CD1c-positive myeloid dendritic cell (primary cell): ENCODE results near the gene APBA2.

Experiments used
- DNase-seq: peaks from one replicate; pipeline ENCODE4 v3.0.0-alpha.2; 2016; ENCODE audit errors: extremely low spot score

APBA2 gene

GRCh38 chr15:29102911-29103823, 217.4 kb downstream of the APBA2 start:
- DNase-seq = peak; percentile 3

DNA sequence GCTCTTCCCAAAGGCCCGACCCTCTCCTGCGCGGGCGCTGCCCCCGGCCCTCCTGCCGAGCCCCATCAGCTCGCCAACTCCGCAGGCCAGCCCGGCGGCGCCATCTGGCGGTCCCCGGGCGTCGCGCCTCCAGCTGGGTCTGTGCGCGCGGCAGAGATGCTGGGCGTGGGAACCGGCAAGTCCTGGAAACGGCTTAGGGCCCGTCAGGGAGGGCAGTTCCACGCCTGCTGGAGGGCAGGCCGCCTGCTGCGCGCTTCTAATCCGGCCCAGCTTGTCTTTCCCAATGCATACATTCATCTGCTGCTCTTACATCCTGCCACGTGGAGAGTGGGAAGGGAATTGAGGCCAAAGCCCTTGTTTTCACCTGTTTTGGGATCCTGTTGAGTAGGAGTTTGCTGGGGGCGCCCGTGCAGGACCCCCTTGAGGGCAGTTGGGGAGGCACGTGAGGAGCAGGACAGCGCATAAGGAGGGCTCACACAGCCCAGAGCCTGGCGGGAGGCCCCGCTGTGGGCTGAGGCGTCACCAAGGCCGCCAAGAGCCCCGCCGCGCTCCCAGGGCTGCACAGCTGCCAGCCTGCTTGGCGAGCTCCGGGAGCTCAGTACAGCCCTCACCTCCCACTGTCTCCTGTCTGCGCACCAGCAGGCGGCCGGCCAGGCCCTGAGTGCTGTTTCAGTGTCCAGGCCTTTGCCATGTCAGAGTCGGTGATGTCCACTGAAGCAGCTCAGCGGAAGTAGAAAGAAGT, 218.2 kb downstream of the APBA2 start:
- DNase-seq = peak; percentile 54

GRCh38 chr15:29104566-29104880, 218.7 kb downstream of the APBA2 start:
- no peak for DNase-seq

GRCh38 chr15:29105151-29105854, 219.5 kb downstream of the APBA2 start:
- no peak for DNase-seq

GRCh38 chr15:29106116-29106515, 220.3 kb downstream of the APBA2 start:
- DNase-seq = no peak

DNA sequence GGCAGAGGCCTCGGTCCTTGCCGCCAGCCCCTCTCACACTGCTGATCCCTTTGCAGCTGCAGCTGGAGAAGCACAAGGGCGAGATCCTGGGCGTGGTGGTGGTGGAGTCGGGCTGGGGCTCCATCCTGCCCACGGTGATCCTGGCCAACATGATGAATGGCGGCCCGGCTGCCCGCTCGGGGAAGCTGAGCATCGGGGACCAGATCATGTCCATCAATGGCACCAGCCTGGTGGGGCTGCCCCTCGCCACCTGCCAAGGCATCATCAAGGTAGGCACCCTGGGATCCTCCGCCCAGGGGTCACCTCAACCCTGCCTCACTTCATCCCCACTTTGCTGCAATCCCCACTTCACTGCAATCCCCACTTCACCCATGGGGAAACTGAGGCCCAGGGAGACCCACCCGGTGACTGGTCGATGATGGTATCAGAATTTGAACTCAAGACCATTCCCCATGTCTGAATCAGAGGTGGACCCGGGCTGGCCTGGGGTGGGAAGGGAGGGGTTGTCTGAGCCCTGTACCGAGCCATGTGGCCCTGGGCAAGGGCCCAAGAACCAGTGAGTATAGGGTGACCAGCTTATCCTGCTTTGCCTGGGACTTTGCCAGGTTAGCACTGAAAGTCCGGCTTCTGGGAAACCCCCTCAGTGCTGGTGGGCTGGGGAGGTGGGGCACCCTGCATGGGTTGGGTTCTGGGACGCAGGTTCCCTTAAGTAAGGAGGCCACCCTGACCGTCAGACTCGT, 220.9 kb downstream of the APBA2 start:
- no peak for DNase-seq

DNA sequence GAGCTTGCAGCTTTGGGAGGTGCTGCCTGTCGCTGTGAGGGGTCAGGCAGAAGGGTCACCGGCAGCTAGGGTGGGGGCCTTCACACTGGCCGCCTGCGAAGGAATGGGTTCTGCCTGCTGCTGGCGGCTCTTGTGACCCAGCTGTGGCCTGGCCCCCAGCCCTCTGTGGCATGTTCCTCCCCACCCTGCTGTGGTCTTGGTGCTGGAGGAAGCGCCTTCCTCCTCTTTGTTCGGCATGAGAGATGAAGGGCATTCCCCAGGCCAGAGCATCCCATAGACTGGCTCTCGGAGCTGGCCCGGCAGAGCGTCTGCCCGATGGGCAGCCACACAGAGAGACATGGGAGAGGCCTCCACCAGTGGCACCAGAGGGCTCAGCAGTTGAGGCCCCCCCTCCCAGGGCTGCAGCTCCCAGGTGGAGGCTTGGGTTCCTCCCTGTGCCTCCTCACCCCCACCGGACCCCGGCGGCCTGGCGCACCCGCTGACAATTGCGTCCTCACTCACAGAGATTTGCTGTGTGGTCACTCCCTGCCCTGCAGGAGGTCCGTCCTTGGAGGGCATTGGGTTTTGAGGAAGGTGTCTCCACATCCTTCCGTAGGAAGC, 221.6 kb downstream of the APBA2 start:
- no peak for DNase-seq

DNA sequence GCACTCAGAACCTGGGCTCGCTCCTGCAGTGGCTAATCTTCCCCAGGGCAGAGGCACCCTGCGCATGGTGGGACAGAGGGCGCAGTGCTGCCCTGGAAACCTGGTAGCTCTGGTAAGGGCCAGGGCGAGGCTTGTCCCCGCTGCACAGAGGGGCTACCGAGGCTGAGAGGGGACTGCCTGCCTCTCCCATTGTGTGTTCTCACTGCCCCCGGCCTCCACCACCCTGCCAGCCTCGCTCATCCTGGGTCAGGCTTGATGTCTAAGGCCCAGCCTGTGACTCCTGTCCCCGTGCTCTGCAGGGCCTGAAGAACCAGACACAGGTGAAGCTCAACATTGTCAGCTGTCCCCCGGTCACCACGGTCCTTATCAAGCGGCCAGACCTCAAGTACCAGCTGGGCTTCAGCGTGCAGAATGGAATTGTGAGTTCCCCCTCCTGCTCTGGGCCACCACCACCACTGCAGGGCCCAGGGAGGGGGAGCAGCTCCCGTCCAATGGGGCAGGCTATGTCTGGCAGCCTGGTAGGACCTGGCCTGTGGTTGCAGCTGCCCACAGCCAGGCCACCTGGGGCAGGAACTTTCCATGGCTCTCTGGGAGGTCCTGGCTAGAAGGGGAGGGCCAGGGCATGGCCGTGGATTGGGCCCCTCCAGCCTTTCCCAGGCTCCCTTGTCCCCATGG, 222.3 kb downstream of the APBA2 start:
- DNase-seq = no peak

- DNase-seq = no peak
These were observed 224.0 kb downstream of the APBA2 start for GRCh38 chr15:29109762-29110161.

DNA sequence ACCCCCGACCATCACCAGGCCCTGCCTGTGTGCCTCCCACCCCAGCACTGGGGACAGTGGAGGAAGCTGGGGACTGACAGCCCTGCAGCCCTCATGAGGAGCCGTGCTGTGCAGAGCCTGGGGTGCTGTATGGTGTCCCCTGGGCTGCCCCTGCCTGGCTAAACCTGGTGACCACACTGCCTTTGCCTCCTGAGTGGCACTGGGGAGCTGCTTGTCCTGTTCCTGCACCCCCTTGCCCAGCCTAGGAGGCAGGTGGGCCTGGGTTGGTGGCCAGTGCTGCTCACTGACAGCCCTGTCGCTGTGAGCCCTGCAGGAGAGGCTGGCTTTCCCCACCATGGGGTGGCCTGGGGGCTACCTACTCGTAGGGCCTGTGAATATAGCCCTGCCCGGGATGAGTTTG, 224.4 kb downstream of the APBA2 start:
- DNase-seq = no peak

GRCh38 chr15:29110733-29111132, 225.0 kb downstream of the APBA2 start:
- no peak for DNase-seq

GRCh38 chr15:29111705-29112281, 226.0 kb downstream of the APBA2 start:
- no peak for DNase-seq

DNA sequence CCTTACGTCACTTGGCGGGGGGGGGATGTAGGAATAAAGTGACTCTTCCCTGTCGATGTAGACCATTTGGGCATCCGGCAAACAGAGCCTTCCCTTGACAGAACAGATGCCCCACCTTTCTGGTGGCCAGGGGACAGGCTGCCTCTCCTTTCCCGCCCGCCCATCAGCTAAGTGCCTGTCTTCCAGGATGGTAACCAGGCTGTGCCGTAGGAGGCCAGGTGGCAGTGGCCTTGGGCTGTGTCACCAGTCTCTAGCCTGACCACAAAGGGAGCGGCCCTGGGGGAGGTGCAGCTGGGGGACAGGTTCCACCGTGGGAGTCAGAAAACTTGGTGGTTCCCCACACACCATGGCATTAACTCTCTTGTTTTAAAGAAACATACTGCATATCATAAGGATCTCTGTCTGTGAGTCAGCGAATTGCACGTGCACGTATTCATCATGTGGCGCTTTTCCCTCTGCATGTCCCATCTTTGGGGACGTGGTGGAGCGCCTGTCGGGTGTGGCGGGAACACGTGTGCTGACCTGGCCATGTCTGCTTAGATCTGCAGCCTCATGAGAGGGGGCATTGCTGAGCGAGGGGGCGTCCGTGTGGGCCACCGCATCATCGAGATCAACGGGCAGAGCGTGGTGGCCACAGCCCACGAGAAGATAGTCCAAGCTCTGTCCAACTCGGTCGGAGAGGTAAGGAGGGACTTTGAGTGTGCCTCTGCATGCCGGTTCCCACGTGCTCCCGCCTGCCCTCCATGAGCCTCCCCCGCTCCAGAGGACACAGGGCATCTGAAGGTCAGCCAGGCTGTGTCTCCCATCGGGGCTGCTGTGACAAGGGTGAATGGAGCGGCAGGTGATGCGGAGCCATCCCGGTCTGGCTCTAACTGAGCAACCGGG, 227.8 kb downstream of the APBA2 start:
- no peak for DNase-seq

- no peak for DNase-seq
These were observed 228.7 kb downstream of the APBA2 start for GRCh38 chr15:29114221-29115092.

DNA sequence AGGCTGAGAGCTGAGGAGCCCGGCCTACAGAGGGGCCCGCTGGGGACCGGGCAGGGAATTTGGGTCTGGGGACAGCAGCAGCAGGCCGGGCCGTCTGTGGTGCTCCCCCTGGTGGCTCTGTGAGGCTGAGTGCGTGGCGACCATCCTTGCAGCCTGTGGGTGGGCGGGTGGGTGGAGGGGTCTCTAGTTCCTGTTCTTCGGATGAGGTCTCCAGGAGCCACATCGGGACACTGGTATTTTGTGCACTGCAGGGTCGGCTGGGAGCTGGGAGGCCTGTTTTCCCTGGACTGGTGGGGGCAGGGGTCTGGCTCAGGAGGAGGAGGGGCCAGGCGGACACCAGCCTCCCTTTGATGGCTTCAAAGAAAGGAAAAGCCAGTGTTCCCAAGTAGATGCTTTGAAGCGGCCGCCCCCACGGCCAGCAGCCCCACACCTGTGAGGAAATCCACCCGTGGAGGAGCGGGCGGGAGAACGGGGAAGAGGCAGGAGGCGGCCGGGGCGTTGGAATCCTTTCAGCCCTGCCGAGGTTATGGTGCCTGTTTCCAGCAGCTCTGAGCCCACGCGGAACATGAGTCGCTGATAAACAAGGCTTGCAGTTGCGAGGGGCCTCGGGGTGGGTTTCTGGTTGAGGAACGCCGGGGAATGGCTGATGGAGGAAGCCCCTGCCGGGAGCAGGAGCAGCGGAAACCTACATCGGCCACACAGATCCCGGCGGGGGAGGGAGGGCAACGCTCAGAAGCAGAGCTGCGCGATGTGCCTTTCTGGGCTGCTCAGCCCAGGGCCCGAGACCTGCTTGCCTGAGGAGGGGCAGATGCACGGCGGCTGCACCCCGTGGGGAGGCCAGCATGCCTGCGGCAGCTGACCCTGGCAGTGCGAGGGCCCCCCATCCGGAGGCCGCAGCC, 229.6 kb downstream of the APBA2 start:
- no peak for DNase-seq

- DNase-seq = no peak
These were observed 231.4 kb downstream of the APBA2 start for GRCh38 chr15:29116970-29117700.

DNA sequence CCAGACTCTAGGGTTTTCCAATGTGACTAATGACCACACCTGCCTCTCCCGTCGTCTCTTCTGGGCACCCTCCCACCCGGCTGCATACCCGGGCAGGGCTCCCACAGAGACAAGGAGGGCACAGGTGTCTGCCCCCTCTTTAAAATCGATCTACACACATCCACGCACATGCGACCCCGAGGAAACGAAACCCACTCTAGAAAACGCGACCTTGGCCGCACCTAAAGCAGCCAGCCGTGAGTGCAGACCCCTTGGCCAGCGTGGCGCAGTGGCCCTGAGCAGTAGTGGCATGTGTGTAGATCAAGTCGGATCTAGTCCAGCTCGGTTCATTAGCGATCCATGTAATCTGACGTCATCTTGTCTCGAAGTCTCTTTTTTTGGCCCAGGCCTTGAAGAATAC, 232.0 kb downstream of the APBA2 start:
- DNase-seq = no peak
